LNCaP clone FGC (cell line): ENCODE data around the gene GBP3.

Experiments used
- DNase-seq: peaks from one replicate; pipeline ENCODE4 v3.0.0-alpha.2; 2011; ENCODE audit warnings: low read depth
- H3K4me3 ChIP-seq: 2 replicates; pipeline ENCODE4 v1.5.1; 2011; ENCODE audit warnings: mild to moderate bottlenecking, low read depth, low read length, control low read depth
- CTCF ChIP-seq: IDR thresholded peaks from 2 replicates; pipeline ENCODE4 v1.5.1; 2012; ENCODE audit warnings: mild to moderate bottlenecking; ENCODE audit not compliant: control insufficient read depth, insufficient read depth; ENCODE audit errors: extremely low read depth

Gene GBP3

GRCh38 chr1:89044970-89045721, 22.5 kb upstream of the GBP3 start:
- no peak for DNase-seq
- no peak overlapping the region for H3K4me3 ChIP-seq
- no peak for TF ChIP-seq CTCF

DNA sequence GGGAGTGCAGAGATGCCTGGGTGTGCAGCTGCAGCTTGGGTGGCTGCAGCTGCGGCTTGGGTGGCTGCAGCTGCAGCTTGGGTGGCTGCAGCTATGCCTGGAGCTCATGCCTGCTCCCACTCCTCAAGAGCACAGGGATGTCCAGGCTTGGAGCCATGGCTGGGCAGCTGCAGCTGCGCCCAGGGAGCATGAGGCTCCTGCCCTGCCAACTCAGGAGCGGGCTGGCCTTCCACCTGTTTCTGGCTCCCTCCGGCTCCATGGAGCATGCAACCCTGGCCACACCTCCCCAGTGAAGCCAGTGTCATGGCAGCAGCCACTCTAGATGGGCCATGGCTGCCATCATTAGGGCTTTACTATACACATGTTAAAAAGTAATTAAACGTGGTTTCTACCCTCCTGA, 21.3 kb upstream of the GBP3 start:
- no peak overlapping the region for H3K4me3 ChIP-seq
- no peak for TF ChIP-seq CTCF
- no peak for DNase-seq

- H3K4me3 ChIP-seq, result no peak overlapping the region
- no peak for TF ChIP-seq CTCF
- no peak for DNase-seq
These were observed 19.8 kb upstream of the GBP3 start for GRCh38 chr1:89042491-89042890.

- no peak overlapping the region for H3K4me3 ChIP-seq
- DNase-seq, result no peak
- TF ChIP-seq CTCF, result no peak
These were observed 19.1 kb upstream of the GBP3 start for GRCh38 chr1:89041721-89042120.

- H3K4me3 ChIP-seq, result no peak overlapping the region
- TF ChIP-seq CTCF, result no peak
- no peak for DNase-seq
These were observed 18.5 kb upstream of the GBP3 start for GRCh38 chr1:89041119-89041641.

DNA sequence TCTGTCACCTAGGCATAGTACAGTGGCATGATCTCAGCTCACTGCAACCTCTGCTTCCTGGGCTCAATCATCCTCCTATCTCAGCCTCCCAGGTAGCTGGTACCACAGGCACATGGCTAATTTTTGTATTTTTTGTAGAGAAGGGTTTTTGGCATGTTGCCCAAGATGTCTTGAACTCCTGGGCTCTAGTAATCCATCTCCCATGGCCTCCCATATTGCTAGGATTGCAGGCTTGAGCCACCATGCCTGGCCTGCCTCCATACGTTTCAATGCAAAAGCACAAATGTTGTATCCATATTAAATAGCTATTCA, 17.6 kb upstream of the GBP3 start:
- no peak for DNase-seq

More for the DNA sequence above, 17.6 kb upstream of the GBP3 start:
- H3K4me3 ChIP-seq, result no peak overlapping the region
- TF ChIP-seq CTCF, result no peak
